SK-N-SH (cell line): ENCODE measurements around the gene VPS9D1. TPM values are rescaled to one million over a fixed set of nuclear protein-coding genes. Genes with fewer than 3 reads are reported as not detected.

Source experiments
- CTCF ChIA-PET: fragments of 300-600, 350-600 bp; formaldehyde crosslinking; extraction: SDS; loops from one replicate; lab custom pipeline; 2021; lab: Yijun Ruan, JAX
- POLR2A ChIA-PET: fragments of 350-600 bp; sonication (Branson Sonifier 250); formaldehyde crosslinking; extraction: SDS; loops from one replicate; lab custom pipeline; 2020; ENCODE audit warnings: antibody characterized with exemption, inconsistent platforms; lab: Yijun Ruan, JAX
- DNase-seq: peaks from one replicate; pipeline ENCODE4 v3.0.0; 2012
- H2AFZ ChIP-seq: fragments of 200-600 bp; sonication (generic); 2 replicates; pipeline ENCODE4 v1.8.1; 2016; ENCODE audit warnings: antibody characterized with exemption, mild to moderate bottlenecking, low read depth
- H3F3A ChIP-seq: fragments of 200-600 bp; sonication (generic); replicated peaks from 2 replicates; pipeline ENCODE3; 2016; ENCODE audit warnings: antibody characterized with exemption, mild to moderate bottlenecking; ENCODE audit not compliant: insufficient read depth
- H3K27ac ChIP-seq, 2 experiments: fragments of 200-500 bp in 1 of 2; fragments of 200-600 bp in 1 of 2; sonication (Bioruptor generic) in 1 of 2; sonication (generic), shearing (Covaris generic) in 1 of 2; 2 replicates each; pipeline versions ENCODE4 v1.5.1 to v1.6.1; 2014 to 2016; ENCODE audit warnings: low read depth in 2 of 2, inconsistent platforms in 1 of 2, low read length in 1 of 2, mild to moderate bottlenecking in 1 of 2, mixed read lengths in 1 of 2
- H3K27me3 ChIP-seq: fragments of 200-600 bp; sonication (generic), shearing (Covaris generic); 2 replicates; pipeline ENCODE4 v1.6.1; 2016; ENCODE audit warnings: mixed run types; ENCODE audit not compliant: insufficient read depth
- H3K36me3 ChIP-seq, 2 experiments: fragments of 200-500 bp in 1 of 2; fragments of 200-600 bp in 1 of 2; sonication (Bioruptor generic) in 1 of 2; sonication (generic) in 1 of 2; replicated peaks in 1 of 2; 2 replicates each; pipeline versions ENCODE3 to v1.5.1; 2014 to 2016; ENCODE audit warnings: low read length in 1 of 2, mild to moderate bottlenecking in 1 of 2; ENCODE audit not compliant: insufficient read depth in 2 of 2, control insufficient read depth in 1 of 2
- H3K4me1 ChIP-seq, 2 experiments: fragments of 200-500 bp in 1 of 2; fragments of 200-600 bp in 1 of 2; sonication (Bioruptor generic) in 1 of 2; sonication (generic), shearing (Covaris generic) in 1 of 2; 2 replicates each; pipeline versions ENCODE4 v1.5.1 to v1.6.1; 2014 to 2016; ENCODE audit warnings: low read depth in 1 of 2, low read length in 1 of 2, mixed run types in 1 of 2; ENCODE audit not compliant: insufficient read depth in 2 of 2, control insufficient read depth in 1 of 2
- H3K4me2 ChIP-seq: fragments of 200-600 bp; sonication (generic), shearing (Covaris generic); 2 replicates; pipeline ENCODE4 v1.6.1; 2017; ENCODE audit warnings: mixed run types
- H3K4me3 ChIP-seq, 2 experiments: fragments of 200-500 bp in 1 of 2; fragments of 200-600 bp in 1 of 2; sonication (Bioruptor generic) in 1 of 2; sonication (generic), shearing (Covaris generic) in 1 of 2; 2 replicates each; pipeline versions ENCODE4 v1.5.1 to v1.8.1; 2014 to 2016; ENCODE audit warnings: low read depth in 2 of 2, inconsistent platforms in 1 of 2, low read length in 1 of 2, mild to moderate bottlenecking in 1 of 2, mixed read lengths in 1 of 2, moderate library complexity in 1 of 2
- H3K79me2 ChIP-seq: fragments of 200-600 bp; sonication (generic); 2 replicates; pipeline ENCODE4 v1.8.1; 2017; ENCODE audit warnings: mild to moderate bottlenecking; ENCODE audit not compliant: insufficient read depth
- H3K9ac ChIP-seq: fragments of 200-600 bp; sonication (generic); 2 replicates; pipeline ENCODE4 v1.6.1; 2017; ENCODE audit warnings: mixed run types
- H3K9me2 ChIP-seq: fragments of 200-600 bp; sonication (generic); 2 replicates; pipeline ENCODE4 v1.6.1; 2017; ENCODE audit warnings: mixed run types
- H3K9me3 ChIP-seq: fragments of 200-600 bp; sonication (generic); 2 replicates; pipeline ENCODE4 v1.6.1; 2017; ENCODE audit warnings: mixed run types, mild to moderate bottlenecking, moderate library complexity
- H4K20me1 ChIP-seq: fragments of 200-600 bp; sonication (generic); 2 replicates; pipeline ENCODE4 v1.6.1; 2017; ENCODE audit warnings: mild to moderate bottlenecking, mixed run types; ENCODE audit not compliant: insufficient read depth
- EP300 ChIP-seq, 2 experiments: IDR thresholded peaks; 2 replicates each; pipeline versions ENCODE4 v1.4.0 to v1.6.1; 2012; ENCODE audit warnings: borderline replicate concordance in 1 of 2, low read depth in 1 of 2, low read length in 1 of 2
- FOSL2 ChIP-seq: IDR thresholded peaks from 2 replicates; pipeline ENCODE4 v1.4.0; 2012; ENCODE audit warnings: low read depth, mild to moderate bottlenecking, moderate library complexity, borderline replicate concordance
- MEF2A ChIP-seq: IDR thresholded peaks from 2 replicates; pipeline ENCODE4 v1.4.0; 2012; ENCODE audit warnings: low read depth, borderline replicate concordance
- RAD21 ChIP-seq: IDR thresholded peaks from 2 replicates; pipeline ENCODE4 v1.6.1; 2012; ENCODE audit warnings: mild to moderate bottlenecking, low read length
- RFX5 ChIP-seq: IDR thresholded peaks from 2 replicates; pipeline ENCODE4 v1.6.1; 2012; ENCODE audit warnings: mild to moderate bottlenecking, improper control_type of control experiment, low read length
- SIN3A ChIP-seq: IDR thresholded peaks from 2 replicates; pipeline ENCODE4 v1.6.1; 2012; ENCODE audit warnings: low read depth, mild to moderate bottlenecking, low read length, moderate library complexity, borderline replicate concordance
- TCF12 ChIP-seq: IDR thresholded peaks from 2 replicates; pipeline ENCODE4 v1.4.0; 2012
- TEAD4 ChIP-seq: IDR thresholded peaks from 2 replicates; pipeline ENCODE4 v1.4.0; 2012; ENCODE audit warnings: mild to moderate bottlenecking, borderline replicate concordance; ENCODE audit not compliant: insufficient read depth
- YY1 ChIP-seq: IDR thresholded peaks from 2 replicates; pipeline ENCODE4 v1.4.0; 2012; ENCODE audit warnings: low read depth, mild to moderate bottlenecking
- WGBS: methylation state at CpG from one replicate; pipeline ENCODE4 v1.1.6; 2017; ENCODE audit warnings: low lambda C conversion rate; 5-methylcytosine and 5-hydroxymethylcytosine counted together
- polyA plus RNA-seq, 3 experiments: library from polyadenylated mRNA; depleted of rRNA; stranded (reverse); fragments of >200 nt; gene quantifications; 2 replicates each; pipeline ENCODE4 v1.2.3, GENCODE V29; 2012
- TF ChIP-seq, protein P1 (sequence below): IDR thresholded peaks from 2 replicates; pipeline ENCODE4 v1.6.1; 2012; ENCODE audit warnings: mild to moderate bottlenecking, low read depth, low read length, moderate library complexity
- TF ChIP-seq, protein P2 (sequence below): IDR thresholded peaks from 2 replicates; pipeline ENCODE4 v1.4.0; 2012; ENCODE audit warnings: low read depth, borderline replicate concordance
- TF ChIP-seq, protein P3 (sequence below): fragments of 150-350 bp; IDR thresholded peaks from 2 replicates; pipeline ENCODE4 v1.6.1; 2016; ENCODE audit warnings: mild to moderate bottlenecking, low read depth, low read length
- TF ChIP-seq, protein P4 (sequence below): IDR thresholded peaks from 2 replicates; pipeline ENCODE4 v1.4.0; 2012; ENCODE audit warnings: low read depth, borderline replicate concordance

The VPS9D1 gene
- polyA plus RNA-seq, 1 of the 3 experiments (the other 2 are of a cell fraction), result 10.1 TPM

DNA sequence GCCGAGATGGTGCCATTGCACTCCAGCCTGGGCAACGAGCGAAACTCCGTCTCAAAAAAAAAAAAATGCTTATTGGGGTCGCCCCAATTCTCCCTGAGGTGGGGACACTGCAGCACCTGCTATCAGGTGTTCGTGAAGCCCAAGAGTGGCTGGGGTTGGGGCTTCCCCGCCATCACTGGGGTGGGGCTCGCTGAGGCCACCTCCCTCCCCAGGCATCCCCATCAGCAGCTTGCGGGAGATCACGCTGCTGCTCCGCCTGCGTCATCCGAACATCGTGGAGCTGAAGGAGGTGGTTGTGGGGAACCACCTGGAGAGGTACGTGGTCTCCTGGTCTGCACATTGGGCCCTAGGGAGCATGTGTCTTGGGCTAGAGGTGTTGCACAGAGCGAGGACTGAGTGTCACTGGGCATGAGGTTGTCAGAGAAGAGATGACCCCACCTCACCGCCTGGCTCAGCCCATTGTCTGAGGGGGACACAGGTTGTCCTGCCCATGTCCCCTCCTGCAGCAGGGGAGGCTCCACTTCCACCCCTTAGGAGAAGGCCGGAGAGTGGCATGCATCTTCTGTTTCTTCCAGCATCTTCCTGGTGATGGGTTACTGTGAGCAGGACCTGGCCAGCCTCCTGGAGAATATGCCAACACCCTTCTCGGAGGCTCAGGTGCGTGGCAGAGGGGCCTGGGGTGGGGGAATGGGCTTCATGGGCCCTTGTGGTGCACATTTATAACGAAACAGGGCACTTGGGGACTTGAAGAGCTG is 29.3 kb downstream of the VPS9D1 start:
- TF ChIP-seq YY1, result no peak
- TF ChIP-seq, protein P1, sequence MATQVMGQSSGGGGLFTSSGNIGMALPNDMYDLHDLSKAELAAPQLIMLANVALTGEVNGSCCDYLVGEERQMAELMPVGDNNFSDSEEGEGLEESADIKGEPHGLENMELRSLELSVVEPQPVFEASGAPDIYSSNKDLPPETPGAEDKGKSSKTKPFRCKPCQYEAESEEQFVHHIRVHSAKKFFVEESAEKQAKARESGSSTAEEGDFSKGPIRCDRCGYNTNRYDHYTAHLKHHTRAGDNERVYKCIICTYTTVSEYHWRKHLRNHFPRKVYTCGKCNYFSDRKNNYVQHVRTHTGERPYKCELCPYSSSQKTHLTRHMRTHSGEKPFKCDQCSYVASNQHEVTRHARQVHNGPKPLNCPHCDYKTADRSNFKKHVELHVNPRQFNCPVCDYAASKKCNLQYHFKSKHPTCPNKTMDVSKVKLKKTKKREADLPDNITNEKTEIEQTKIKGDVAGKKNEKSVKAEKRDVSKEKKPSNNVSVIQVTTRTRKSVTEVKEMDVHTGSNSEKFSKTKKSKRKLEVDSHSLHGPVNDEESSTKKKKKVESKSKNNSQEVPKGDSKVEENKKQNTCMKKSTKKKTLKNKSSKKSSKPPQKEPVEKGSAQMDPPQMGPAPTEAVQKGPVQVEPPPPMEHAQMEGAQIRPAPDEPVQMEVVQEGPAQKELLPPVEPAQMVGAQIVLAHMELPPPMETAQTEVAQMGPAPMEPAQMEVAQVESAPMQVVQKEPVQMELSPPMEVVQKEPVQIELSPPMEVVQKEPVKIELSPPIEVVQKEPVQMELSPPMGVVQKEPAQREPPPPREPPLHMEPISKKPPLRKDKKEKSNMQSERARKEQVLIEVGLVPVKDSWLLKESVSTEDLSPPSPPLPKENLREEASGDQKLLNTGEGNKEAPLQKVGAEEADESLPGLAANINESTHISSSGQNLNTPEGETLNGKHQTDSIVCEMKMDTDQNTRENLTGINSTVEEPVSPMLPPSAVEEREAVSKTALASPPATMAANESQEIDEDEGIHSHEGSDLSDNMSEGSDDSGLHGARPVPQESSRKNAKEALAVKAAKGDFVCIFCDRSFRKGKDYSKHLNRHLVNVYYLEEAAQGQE, result no peak
- no peak for TF ChIP-seq RFX5
- Histone ChIP-seq H3K9ac (no peak overlapping the region), H3K4me1 (peaks cover 4 to 7% of the 10 kb centered on the region in 2 experiments; a peak in 1 of 4 replicates), H3K36me3 (peaks cover 8 to 51% of the 10 kb centered on the region in 2 experiments), H3K9me3 (no peaks in the 10 kb centered on the region), H3K4me3 (no peak overlapping the region), H4K20me1 (no peaks in the 10 kb centered on the region), H3F3A (peaks cover 3% of the 10 kb centered on the region), H3K9me2 (no peaks in the 10 kb centered on the region), H3K27ac (no peak overlapping the region), H3K4me2 (no peak overlapping the region), H3K79me2 (peaks cover 36% of the 10 kb centered on the region), H3K27me3 (no peaks in the 10 kb centered on the region), H2AFZ (no peak overlapping the region)
- CTCF ChIA-PET, result interaction anchor here (1.6 kb wide), 1 partner anchor 9 kb away, joined by 6 read pairs; no protein-coding TSS in a partner anchor
- POLR2A ChIA-PET, result no interaction called here
- WGBS, result 100% methylated on average over 12 of the region's 21 CpGs
- peak; percentile 12 for DNase-seq

DNA sequence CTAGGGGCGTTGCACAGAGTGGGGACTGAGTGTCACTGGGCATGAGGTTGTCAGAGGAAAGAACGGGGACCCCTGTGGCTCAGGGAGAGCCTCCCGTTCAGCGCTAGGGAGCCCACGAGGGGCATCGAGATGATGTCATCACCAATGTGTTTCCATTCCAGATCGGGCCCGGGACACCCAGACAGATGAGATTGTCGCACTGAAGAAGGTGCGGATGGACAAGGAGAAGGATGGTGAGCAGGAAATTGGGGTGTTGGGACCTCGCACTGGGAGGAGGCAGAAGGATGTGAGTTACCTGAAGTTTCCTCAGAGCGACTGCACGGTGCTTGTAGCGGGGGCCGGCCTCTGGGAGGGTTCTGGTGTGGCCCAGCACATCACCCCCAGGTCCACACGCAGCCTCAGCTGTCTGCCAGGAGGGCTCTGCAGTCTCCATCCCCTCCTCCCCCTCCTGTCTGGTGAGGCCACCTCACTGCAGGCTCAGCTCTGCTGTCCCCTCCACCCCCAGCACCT is 30.3 kb downstream of the VPS9D1 start:
- Histone ChIP-seq H3K36me3 (peaks cover 8 to 46% of the 10 kb centered on the region in 2 experiments), H3K79me2 (peaks cover 36% of the 10 kb centered on the region), H4K20me1 (no peaks in the 10 kb centered on the region), H3K9me2 (no peaks in the 10 kb centered on the region), H2AFZ (no peak overlapping the region), H3K4me1 (peaks cover 4 to 7% of the 10 kb centered on the region in 2 experiments; a peak in 1 of 4 replicates), H3K9ac (no peak overlapping the region), H3K4me2 (no peak overlapping the region), H3K27ac (no peak overlapping the region), H3K9me3 (no peaks in the 10 kb centered on the region), H3K27me3 (no peaks in the 10 kb centered on the region), H3F3A (peaks cover 3% of the 10 kb centered on the region), H3K4me3 (no peak overlapping the region)
- ChIA-PET POLR2A (no interaction called here), CTCF (interaction anchor here (2.1 kb wide), 1 partner anchor 9 kb away, joined by 8 read pairs; no protein-coding TSS in a partner anchor)
- 93% methylated on average over 11 of the region's 16 CpGs for WGBS
- TF ChIP-seq SIN3A, result no peak
- TF ChIP-seq, protein P2, sequence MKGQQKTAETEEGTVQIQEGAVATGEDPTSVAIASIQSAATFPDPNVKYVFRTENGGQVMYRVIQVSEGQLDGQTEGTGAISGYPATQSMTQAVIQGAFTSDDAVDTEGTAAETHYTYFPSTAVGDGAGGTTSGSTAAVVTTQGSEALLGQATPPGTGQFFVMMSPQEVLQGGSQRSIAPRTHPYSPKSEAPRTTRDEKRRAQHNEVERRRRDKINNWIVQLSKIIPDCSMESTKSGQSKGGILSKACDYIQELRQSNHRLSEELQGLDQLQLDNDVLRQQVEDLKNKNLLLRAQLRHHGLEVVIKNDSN, result no peak
- no peak for TF ChIP-seq TCF12
- TF ChIP-seq RAD21, result no peak
- TF ChIP-seq, protein P3, sequence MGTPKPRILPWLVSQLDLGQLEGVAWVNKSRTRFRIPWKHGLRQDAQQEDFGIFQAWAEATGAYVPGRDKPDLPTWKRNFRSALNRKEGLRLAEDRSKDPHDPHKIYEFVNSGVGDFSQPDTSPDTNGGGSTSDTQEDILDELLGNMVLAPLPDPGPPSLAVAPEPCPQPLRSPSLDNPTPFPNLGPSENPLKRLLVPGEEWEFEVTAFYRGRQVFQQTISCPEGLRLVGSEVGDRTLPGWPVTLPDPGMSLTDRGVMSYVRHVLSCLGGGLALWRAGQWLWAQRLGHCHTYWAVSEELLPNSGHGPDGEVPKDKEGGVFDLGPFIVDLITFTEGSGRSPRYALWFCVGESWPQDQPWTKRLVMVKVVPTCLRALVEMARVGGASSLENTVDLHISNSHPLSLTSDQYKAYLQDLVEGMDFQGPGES, result no peak
- TF ChIP-seq, protein P4, sequence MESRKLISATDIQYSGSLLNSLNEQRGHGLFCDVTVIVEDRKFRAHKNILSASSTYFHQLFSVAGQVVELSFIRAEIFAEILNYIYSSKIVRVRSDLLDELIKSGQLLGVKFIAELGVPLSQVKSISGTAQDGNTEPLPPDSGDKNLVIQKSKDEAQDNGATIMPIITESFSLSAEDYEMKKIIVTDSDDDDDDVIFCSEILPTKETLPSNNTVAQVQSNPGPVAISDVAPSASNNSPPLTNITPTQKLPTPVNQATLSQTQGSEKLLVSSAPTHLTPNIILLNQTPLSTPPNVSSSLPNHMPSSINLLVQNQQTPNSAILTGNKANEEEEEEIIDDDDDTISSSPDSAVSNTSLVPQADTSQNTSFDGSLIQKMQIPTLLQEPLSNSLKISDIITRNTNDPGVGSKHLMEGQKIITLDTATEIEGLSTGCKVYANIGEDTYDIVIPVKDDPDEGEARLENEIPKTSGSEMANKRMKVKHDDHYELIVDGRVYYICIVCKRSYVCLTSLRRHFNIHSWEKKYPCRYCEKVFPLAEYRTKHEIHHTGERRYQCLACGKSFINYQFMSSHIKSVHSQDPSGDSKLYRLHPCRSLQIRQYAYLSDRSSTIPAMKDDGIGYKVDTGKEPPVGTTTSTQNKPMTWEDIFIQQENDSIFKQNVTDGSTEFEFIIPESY, result no peak
- TF ChIP-seq RFX5, result no peak
- no peak for TF ChIP-seq MEF2A
- TF ChIP-seq EP300 (IDR thresholded peaks at IDR 0.05; ENCODE audit: borderline replicate concordance in 1 of 2, low read depth in 1 of 2, low read length in 1 of 2), result no peak
- no peak for TF ChIP-seq TEAD4
- TF ChIP-seq FOSL2, result no peak
- no peak for DNase-seq
